ENCODE data around the gene CACNA1F. TPM values are rescaled to one million over a fixed set of nuclear protein-coding genes. Genes with fewer than 3 reads are reported as not detected.

CACNA1F gene
- polyA plus RNA-seq, 3 donors, result 0.73 TPM; not detected in 2

GRCh38 chrX:49189606-49190005 is 43.5 kb downstream of the CACNA1F start:
- Mint-ChIP-seq H3K9me3 (peaks cover 0 to 14% (median 6%) of the 10 kb centered on the region in 7 donors), H3K36me3 (no peaks in the 10 kb centered on the region), H3K4me3 (no peak overlapping the region), H3K4me1 (peaks cover 49% of the 10 kb centered on the region), H3K27ac (peak overlapping the region in 6 of 7 donors; percentile 51 to 96 (median 89)), H3K27me3 (ENCODE audit: low read depth in 3 of 3) (peaks cover 0 to 12% (median 0%) of the 10 kb centered on the region in 3 donors)
- Histone ChIP-seq H2AFZ (ENCODE audit: insufficient read depth, low read depth, low read length, poor library complexity, severe bottlenecking) (no peak overlapping the region), H4K20me1 (ENCODE audit: insufficient read depth, low read length) (no peaks in the 10 kb centered on the region), H3K79me2 (ENCODE audit: insufficient read depth, low read length) (peaks cover 13% of the 10 kb centered on the region), H3K27ac (ENCODE audit: low read depth in 1 of 2, low read length in 2 of 2) (peak overlapping the region in 1 of 2 donors; percentile 53), H3K36me3 (replicated peaks in 1 of 2; ENCODE audit: control insufficient read depth in 1 of 2, insufficient read depth in 2 of 2, low read length in 2 of 2) (no peaks in the 10 kb centered on the region), H3K4me1 (ENCODE audit: control insufficient read depth in 1 of 2, insufficient read depth in 2 of 2, low read length in 2 of 2) (peaks cover 18 to 51% of the 10 kb centered on the region in 2 donors), H3K4me3 (replicated peaks in 1 of 3; ENCODE audit: low read depth in 2 of 3, low read length in 3 of 3) (no peak overlapping the region), H3K27me3 (ENCODE audit: control insufficient read depth in 2 of 2, insufficient read depth in 2 of 2, low read length in 2 of 2) (no peaks in the 10 kb centered on the region), H3K4me2 (replicated peaks; ENCODE audit: extremely low read depth, low read length, poor library complexity, severe bottlenecking) (peak overlapping the region; percentile 10), H3K9me3 (replicated peaks in 1 of 2; ENCODE audit: control insufficient read depth in 1 of 2, insufficient read depth in 1 of 2, low read length in 2 of 2) (no peaks in the 10 kb centered on the region), H3K9ac (ENCODE audit: insufficient read depth, low read length, poor library complexity, severe bottlenecking) (no peak overlapping the region)
- no peak for DNase-seq
- WGBS (ENCODE audit: insufficient coverage), result 80% methylated on average over 2 of the region's 6 CpGs
- TF ChIP-seq CTCF (IDR thresholded peaks at IDR 0.05), result no peak
- intact Hi-C loops (cut with micrococcal nuclease), result no loop called here

- no peak for DNase-seq
- peaks cover 2 to 3% of the 10 kb centered on the region in 2 donors for H3K36me3 Mint-ChIP-seq
- H3K4me1 ChIP-seq (ENCODE audit: control insufficient read depth in 1 of 2, insufficient read depth in 2 of 2, low read length in 2 of 2), result peaks cover 25 to 60% of the 10 kb centered on the region in 2 donors
- peaks cover 13% of the 10 kb centered on the region for H3K79me2 ChIP-seq (ENCODE audit: insufficient read depth, low read length)
- H4K20me1 ChIP-seq (ENCODE audit: insufficient read depth, low read length), result peaks cover 7% of the 10 kb centered on the region
- intact Hi-C loops (cut with micrococcal nuclease), result no loop called here
- no peak overlapping the region for H3K4me3 Mint-ChIP-seq
- H3K4me3 ChIP-seq (replicated peaks in 1 of 3; ENCODE audit: low read depth in 2 of 3, low read length in 3 of 3), result no peak overlapping the region
- peaks cover 0 to 10% (median 0%) of the 10 kb centered on the region in 3 donors for H3K27me3 Mint-ChIP-seq (ENCODE audit: low read depth in 3 of 3)
- no peaks in the 10 kb centered on the region for H3K9me3 ChIP-seq (replicated peaks in 1 of 2; ENCODE audit: control insufficient read depth in 1 of 2, insufficient read depth in 1 of 2, low read length in 2 of 2)
- H3K9me3 Mint-ChIP-seq, result peaks cover 0 to 19% (median 6%) of the 10 kb centered on the region in 7 donors
- H3K27ac Mint-ChIP-seq, result peak overlapping the region in 4 of 7 donors; percentile 24 to 70 (median 44)
- no peak for TF ChIP-seq CTCF (IDR thresholded peaks at IDR 0.05)
- H3K4me2 ChIP-seq (replicated peaks; ENCODE audit: extremely low read depth, low read length, poor library complexity, severe bottlenecking), result no peak overlapping the region
- H3K9ac ChIP-seq (ENCODE audit: insufficient read depth, low read length, poor library complexity, severe bottlenecking), result no peak overlapping the region
- H3K27ac ChIP-seq (ENCODE audit: low read depth in 1 of 2, low read length in 2 of 2), result peak overlapping the region in 1 of 2 donors; percentile 26
- WGBS (ENCODE audit: insufficient coverage), result 100% methylated on average over 4 of the region's 8 CpGs
- peaks cover 52% of the 10 kb centered on the region for H3K4me1 Mint-ChIP-seq
- peaks cover 0 to 3% of the 10 kb centered on the region in 2 donors for H3K36me3 ChIP-seq (replicated peaks in 1 of 2; ENCODE audit: control insufficient read depth in 1 of 2, insufficient read depth in 2 of 2, low read length in 2 of 2)
- no peaks in the 10 kb centered on the region for H3K27me3 ChIP-seq (ENCODE audit: control insufficient read depth in 2 of 2, insufficient read depth in 2 of 2, low read length in 2 of 2)
- H2AFZ ChIP-seq (ENCODE audit: insufficient read depth, low read depth, low read length, poor library complexity, severe bottlenecking), result no peak overlapping the region
Measured at GRCh38 chrX:49188468-49189076, 44.6 kb downstream of the CACNA1F start.
